CD14-positive monocyte (primary cell): Measurements from ENCODE around the gene LTB4R. TPM values are rescaled to one million over a fixed set of nuclear protein-coding genes. Genes with fewer than 3 reads are reported as not detected.

ENCODE experiments used
- DNase-seq, 3 donors: peaks; one replicate each; pipeline ENCODE4 v3.0.0-alpha.2; 2011 to 2022
- H2AFZ ChIP-seq: 2 replicates; pipeline ENCODE4 v1.6.0; 2012; ENCODE audit warnings: mild to moderate bottlenecking, low read depth, low read length, inconsistent platforms; ENCODE audit not compliant: insufficient read depth, poor library complexity, severe bottlenecking
- H3K27ac ChIP-seq, 2 donors: 1 replicate in 1 of 2; 2 replicates in 1 of 2; pipeline ENCODE4 v1.5.1; 2012 to 2013; ENCODE audit warnings: low read length in 2 of 2, control low read depth in 1 of 2, inconsistent platforms in 1 of 2, low read depth in 1 of 2, mild to moderate bottlenecking in 1 of 2
- H3K27me3 ChIP-seq, 2 donors: one replicate each; pipeline versions ENCODE4 v1.6.0 to v1.6.1; 2011 to 2013; ENCODE audit warnings: low read length in 2 of 2; ENCODE audit not compliant: control insufficient read depth in 2 of 2, insufficient read depth in 2 of 2
- H3K36me3 ChIP-seq, 2 donors: replicated peaks in 1 of 2; 1 replicate in 1 of 2; 2 replicates in 1 of 2; pipeline versions ENCODE4 v1.5.1 to v1.6.1; 2012 to 2013; ENCODE audit warnings: low read length in 2 of 2, control low read depth in 1 of 2, inconsistent platforms in 1 of 2, mild to moderate bottlenecking in 1 of 2; ENCODE audit not compliant: insufficient read depth in 2 of 2, control insufficient read depth in 1 of 2
- H3K4me1 ChIP-seq, 2 donors: 1 replicate in 1 of 2; 2 replicates in 1 of 2; pipeline versions ENCODE4 v1.5.1 to v1.6.1; 2012 to 2013; ENCODE audit warnings: low read length in 2 of 2, control low read depth in 1 of 2, inconsistent platforms in 1 of 2, mild to moderate bottlenecking in 1 of 2, moderate library complexity in 1 of 2; ENCODE audit not compliant: insufficient read depth in 2 of 2, control insufficient read depth in 1 of 2
- H3K4me2 ChIP-seq: replicated peaks from 2 replicates; pipeline ENCODE3; 2012; ENCODE audit warnings: low read length, moderate library complexity, mild to moderate bottlenecking; ENCODE audit not compliant: poor library complexity, severe bottlenecking; ENCODE audit errors: extremely low read depth
- H3K4me3 ChIP-seq, 3 experiments: fragments of 200-600 bp in 1 of 3; sonication (generic) in 1 of 3; replicated peaks in 1 of 3; 1 replicate in 2 of 3; 2 replicates in 1 of 3; pipeline ENCODE4 v1.5.1; 2011 to 2013; ENCODE audit warnings: low read length in 3 of 3, mild to moderate bottlenecking in 3 of 3, control low read depth in 2 of 3, low read depth in 2 of 3, inconsistent platforms in 1 of 3, moderate library complexity in 1 of 3
- H3K79me2 ChIP-seq: 2 replicates; pipeline ENCODE4 v1.6.0; 2012; ENCODE audit warnings: mild to moderate bottlenecking, control low read depth, inconsistent platforms, low read length, moderate library complexity; ENCODE audit not compliant: insufficient read depth
- H3K9ac ChIP-seq: 2 replicates; pipeline ENCODE4 v1.6.0; 2017; ENCODE audit warnings: low read length, mild to moderate bottlenecking; ENCODE audit not compliant: insufficient read depth, poor library complexity, severe bottlenecking
- H3K9me3 ChIP-seq, 2 donors: replicated peaks in 1 of 2; 1 replicate in 1 of 2; 2 replicates in 1 of 2; pipeline versions ENCODE4 v1.5.1 to v1.6.1; 2012 to 2013; ENCODE audit warnings: low read length in 2 of 2, control low read depth in 1 of 2; ENCODE audit not compliant: control insufficient read depth in 1 of 2, insufficient read depth in 1 of 2
- H4K20me1 ChIP-seq: 2 replicates; pipeline ENCODE4 v1.6.0; 2012; ENCODE audit warnings: mild to moderate bottlenecking, low read length, control low read depth, moderate library complexity; ENCODE audit not compliant: insufficient read depth
- H3K27ac Mint-ChIP-seq, 7 donors: one replicate each; pipeline ENCODE4 v1.8.0; 2020; ENCODE audit warnings: mild to moderate bottlenecking in 7 of 7, mixed read lengths in 7 of 7, moderate library complexity in 6 of 7, inconsistent platforms in 2 of 7
- H3K27me3 Mint-ChIP-seq, 3 donors: one replicate each; pipeline ENCODE4 v1.8.0; 2021 to 2022; ENCODE audit warnings: low read depth in 3 of 3, mild to moderate bottlenecking in 3 of 3, mixed read lengths in 3 of 3, moderate library complexity in 3 of 3, inconsistent platforms in 1 of 3
- H3K36me3 Mint-ChIP-seq, 2 donors: one replicate each; pipeline ENCODE4 v1.8.0; 2020; ENCODE audit warnings: mixed read lengths in 2 of 2, inconsistent platforms in 1 of 2, mild to moderate bottlenecking in 1 of 2
- H3K4me1 Mint-ChIP-seq: one replicate; pipeline ENCODE4 v1.8.0; 2020; ENCODE audit warnings: mild to moderate bottlenecking, mixed read lengths
- H3K4me3 Mint-ChIP-seq, 2 donors: one replicate each; pipeline ENCODE4 v1.8.0; 2020; ENCODE audit warnings: mild to moderate bottlenecking in 2 of 2, mixed read lengths in 2 of 2, moderate library complexity in 1 of 2
- H3K9me3 Mint-ChIP-seq, 7 donors: one replicate each; pipeline ENCODE4 v1.8.0; 2020 to 2022; ENCODE audit warnings: mixed read lengths in 7 of 7, mild to moderate bottlenecking in 6 of 7, moderate library complexity in 6 of 7, inconsistent platforms in 2 of 7
- CTCF ChIP-seq: fragments of 200-600 bp; IDR thresholded peaks from one replicate; pipeline ENCODE4 v1.8.0; 2022; ENCODE audit warnings: antibody characterized with exemption, mild to moderate bottlenecking
- WGBS: methylation state at CpG from one replicate; pipeline ENCODE4 v1.1.5; 2013; ENCODE audit warnings: missing lambda C conversion rate; ENCODE audit not compliant: insufficient coverage; 5-methylcytosine and 5-hydroxymethylcytosine counted together
- intact Hi-C, 2 donors: fragments of 100-400 bp; cut with micrococcal nuclease; formaldehyde crosslinking; loops; one replicate each; pipeline versions ENCODE4 v1.15.0 to v1.15.1; 2023
- polyA plus RNA-seq, 3 donors: library from polyadenylated mRNA; depleted of rRNA in 1 of 3; unstranded in 2 of 3; stranded (reverse) in 1 of 3; fragments of 300-500 nt in 2 of 3; fragments of >200 nt in 1 of 3; fragmentation: Illumina TruSeq in 2 of 3; gene quantifications; 1 replicate in 2 of 3; 2 replicates in 1 of 3; pipeline ENCODE4 v1.2.3, GENCODE V29; 2012 to 2021

The LTB4R gene
- polyA plus RNA-seq, 3 donors, result 51.5 to 98.5 (median 87.3) TPM

GRCh38 chr14:24355009-24355408 lies 43.7 kb downstream of the LTB4R start:
- WGBS, result no CpG with 5 or more reads among the region's 7 CpGs
- peaks cover 16% of the 10 kb centered on the region for H3K4me1 Mint-ChIP-seq

GRCh38 chr14:24356208-24356607 lies 44.9 kb downstream of the LTB4R start:
- H3K27ac Mint-ChIP-seq, result no peak overlapping the region

More at GRCh38 chr14:24355009-24355408, 43.7 kb downstream of the LTB4R start:
- Histone ChIP-seq H3K4me3 (no peak overlapping the region), H3K4me1 (peaks cover 11 to 13% of the 10 kb centered on the region in 2 donors), H2AFZ (no peak overlapping the region), H3K27me3 (no peaks in the 10 kb centered on the region), H4K20me1 (no peaks in the 10 kb centered on the region), H3K36me3 (no peaks in the 10 kb centered on the region), H3K79me2 (no peaks in the 10 kb centered on the region), H3K27ac (no peak overlapping the region), H3K4me2 (no peak overlapping the region), H3K9me3 (no peaks in the 10 kb centered on the region), H3K9ac (no peak overlapping the region)
- Mint-ChIP-seq H3K27ac (peak overlapping the region in 1 of 7 donors; percentile 45), H3K36me3 (no peaks in the 10 kb centered on the region), H3K9me3 (peaks cover 0 to 1% (median 0%) of the 10 kb centered on the region in 7 donors), H3K4me3 (no peak overlapping the region), H3K27me3 (peaks cover 2 to 14% (median 11%) of the 10 kb centered on the region in 3 donors)
- DNase-seq, result no peak
- no peak for TF ChIP-seq CTCF
- intact Hi-C loops, result no loop called here

More at GRCh38 chr14:24356208-24356607, 44.9 kb downstream of the LTB4R start:
- Histone ChIP-seq H3K79me2 (no peaks in the 10 kb centered on the region), H3K4me2 (no peak overlapping the region), H3K9ac (no peak overlapping the region), H3K27me3 (no peaks in the 10 kb centered on the region), H3K4me3 (no peak overlapping the region), H3K36me3 (no peaks in the 10 kb centered on the region), H4K20me1 (no peaks in the 10 kb centered on the region), H3K9me3 (no peaks in the 10 kb centered on the region), H2AFZ (no peak overlapping the region), H3K27ac (no peak overlapping the region), H3K4me1 (peaks cover 11 to 13% of the 10 kb centered on the region in 2 donors)
- peaks cover 1 to 9% (median 3%) of the 10 kb centered on the region in 3 donors for H3K27me3 Mint-ChIP-seq
- no peak for TF ChIP-seq CTCF
- no peak overlapping the region for H3K4me3 Mint-ChIP-seq
- H3K4me1 Mint-ChIP-seq, result peaks cover 18% of the 10 kb centered on the region
- H3K9me3 Mint-ChIP-seq, result no peaks in the 10 kb centered on the region
- no peaks in the 10 kb centered on the region for H3K36me3 Mint-ChIP-seq
- intact Hi-C loops, result no loop called here
- DNase-seq, result no peak
- 94% methylated on average over 3 of the region's 4 CpGs for WGBS
